HG03066 (cell line): ENCODE data around the gene SSTR5.
"Not testable (repeated sequence)": the region's sequence is repeated elsewhere in the genome, so short reads cannot be mapped to it uniquely, and the experiment has no call there.

ENCODE experiments used
- ATAC-seq: cut with Tn5 transposase; IDR thresholded peaks from one replicate; pipeline ENCODE4 v1.9.1; 2021; ENCODE audit warnings: low read depth; ENCODE audit not compliant: unreplicated experiment

The SSTR5 gene

GRCh38 chr16:1072526-1073261, at the start of gene SSTR5:
SSTR5 (plus strand) TSS chr16:1072747; CDS start chr16:1078869, 6,122 bp downstream.
- no peak for ATAC-seq

- ATAC-seq, result no peak
Observed at GRCh38 chr16:1024138-1024537, 48.4 kb upstream of the SSTR5 start.

- ATAC-seq, result not testable (repeated sequence)
Observed at GRCh38 chr16:1025183-1025809, 47.3 kb upstream of the SSTR5 start.

GRCh38 chr16:1026057-1026783, 46.3 kb upstream of the SSTR5 start:
- no peak for ATAC-seq

GRCh38 chr16:1026784-1027500, 45.6 kb upstream of the SSTR5 start:
- no peak for ATAC-seq

GRCh38 chr16:1027501-1027815, 45.1 kb upstream of the SSTR5 start:
- no peak for ATAC-seq

- ATAC-seq, result no peak
Observed at GRCh38 chr16:1028056-1028455, 44.5 kb upstream of the SSTR5 start.

GRCh38 chr16:1028524-1029258, 43.9 kb upstream of the SSTR5 start:
- no peak for ATAC-seq

- no peak for ATAC-seq
Observed at GRCh38 chr16:1029259-1029545, 43.3 kb upstream of the SSTR5 start.

- ATAC-seq, result no peak
Observed at GRCh38 chr16:1030473-1030901, 42.1 kb upstream of the SSTR5 start.

GRCh38 chr16:1031666-1032065, 40.9 kb upstream of the SSTR5 start:
- no peak for ATAC-seq

- ATAC-seq, result no peak
Observed at GRCh38 chr16:1032607-1033006, 39.9 kb upstream of the SSTR5 start.

- no peak for ATAC-seq
Observed at GRCh38 chr16:1033128-1033679, 39.3 kb upstream of the SSTR5 start.

GRCh38 chr16:1034230-1035065, 38.1 kb upstream of the SSTR5 start:
- no peak for ATAC-seq

GRCh38 chr16:1035066-1035415, 37.5 kb upstream of the SSTR5 start:
- ATAC-seq, result no peak

GRCh38 chr16:1036166-1036565, 36.4 kb upstream of the SSTR5 start:
- no peak for ATAC-seq

- ATAC-seq, result no peak
Observed at GRCh38 chr16:1036726-1037393, 35.7 kb upstream of the SSTR5 start.

GRCh38 chr16:1037394-1038257, 34.9 kb upstream of the SSTR5 start:
- ATAC-seq, result no peak
